OCI-LY1 (cell line): Measurements from ENCODE around the gene CACNA2D3.

ENCODE experiments used
- H2AFZ ChIP-seq: fragments of 200-600 bp; sonication (generic), shearing (Covaris generic); 2 replicates; pipeline ENCODE4 v1.6.0; 2014; ENCODE audit warnings: antibody characterized with exemption, mild to moderate bottlenecking, low read length
- H3F3A ChIP-seq: fragments of 200-600 bp; sonication (generic), shearing (Covaris generic); 2 replicates; pipeline ENCODE4 v1.6.0; 2014; ENCODE audit warnings: mild to moderate bottlenecking, antibody characterized with exemption, low read length, moderate library complexity; ENCODE audit not compliant: insufficient read depth
- H3K27ac ChIP-seq: fragments of 200-600 bp; sonication (generic); 2 replicates; pipeline ENCODE4 v1.5.1; 2014; ENCODE audit warnings: low read length, mixed run types, mild to moderate bottlenecking, low read depth; ENCODE audit not compliant: poor library complexity, severe bottlenecking
- H3K27me3 ChIP-seq: fragments of 200-600 bp; sonication (generic); 2 replicates; pipeline ENCODE4 v1.6.0; 2014; ENCODE audit warnings: antibody characterized with exemption, mild to moderate bottlenecking, low read length, moderate library complexity; ENCODE audit not compliant: insufficient read depth
- H3K36me3 ChIP-seq: fragments of 200-600 bp; sonication (generic); 2 replicates; pipeline ENCODE4 v1.6.1; 2014; ENCODE audit warnings: mild to moderate bottlenecking, antibody characterized with exemption, low read length, moderate library complexity, mixed read lengths; ENCODE audit not compliant: insufficient read depth
- H3K4me1 ChIP-seq: fragments of 200-600 bp; sonication (generic); 2 replicates; pipeline ENCODE4 v1.5.1; 2014; ENCODE audit warnings: mild to moderate bottlenecking, low read length, moderate library complexity; ENCODE audit not compliant: insufficient read depth, severe bottlenecking
- H3K4me2 ChIP-seq: fragments of 200-600 bp; sonication (generic), shearing (Covaris generic); 2 replicates; pipeline ENCODE4 v1.6.1; 2014; ENCODE audit warnings: low read length
- H3K4me3 ChIP-seq: fragments of 200-600 bp; sonication (generic); 2 replicates; pipeline ENCODE4 v1.5.1; 2014; ENCODE audit warnings: low read length, low read depth, mild to moderate bottlenecking, mixed read lengths; ENCODE audit not compliant: poor library complexity, severe bottlenecking
- H3K79me2 ChIP-seq: fragments of 200-600 bp; shearing (Covaris generic); 2 replicates; pipeline ENCODE4 v1.6.1; 2016; ENCODE audit warnings: mixed run types, low read length, mixed read lengths; ENCODE audit not compliant: insufficient read depth
- H3K9ac ChIP-seq: fragments of 200-600 bp; sonication (generic), shearing (Covaris generic); 2 replicates; pipeline ENCODE4 v1.6.1; 2014; ENCODE audit warnings: mild to moderate bottlenecking, low read length, mixed read lengths
- H3K9me2 ChIP-seq: fragments of 200-600 bp; sonication (generic), shearing (Covaris generic); 2 replicates; pipeline ENCODE4 v1.6.1; 2014; ENCODE audit warnings: low read depth, mild to moderate bottlenecking, low read length, mixed read lengths
- H3K9me3 ChIP-seq: fragments of 200-600 bp; shearing (Covaris generic); 2 replicates; pipeline ENCODE4 v1.6.1; 2014; ENCODE audit warnings: low read length, mixed read lengths
- H4K20me1 ChIP-seq: fragments of 200-600 bp; sonication (generic), shearing (Covaris generic); 2 replicates; pipeline ENCODE4 v1.6.0; 2016; ENCODE audit warnings: mild to moderate bottlenecking, low read length; ENCODE audit not compliant: insufficient read depth
- CTCF ChIP-seq: fragments of 200-600 bp; sonication (generic), shearing (Covaris generic); IDR thresholded peaks from 2 replicates; pipeline ENCODE4 v1.5.1; 2017; ENCODE audit warnings: mild to moderate bottlenecking, antibody characterized with exemption, low read length, moderate library complexity, mixed read lengths
- EZH2 ChIP-seq: fragments of 200-600 bp; sonication (generic), shearing (Covaris generic); IDR thresholded peaks from 2 replicates; pipeline ENCODE4 v1.8.0; 2017; ENCODE audit warnings: borderline replicate concordance, mixed run types, mild to moderate bottlenecking, antibody characterized with exemption, low read length, moderate library complexity, mixed read lengths

CACNA2D3 gene

GRCh38 chr3:54324103-54324502 is 201.8 kb downstream of the CACNA2D3 start:
- H3K9ac ChIP-seq: no peak overlapping the region
- no peaks in the 10 kb centered on the region for H3K36me3 ChIP-seq
- no peaks in the 10 kb centered on the region for H3K79me2 ChIP-seq
- no peak overlapping the region for H3K27ac ChIP-seq
- H3K9me3 ChIP-seq: no peaks in the 10 kb centered on the region
- H3F3A ChIP-seq: no peaks in the 10 kb centered on the region
- TF ChIP-seq EZH2: no peak
- no peak for TF ChIP-seq CTCF
- H2AFZ ChIP-seq: no peak overlapping the region
- H3K4me2 ChIP-seq: no peak overlapping the region
- no peak overlapping the region for H3K4me3 ChIP-seq
- no peaks in the 10 kb centered on the region for H4K20me1 ChIP-seq
- H3K27me3 ChIP-seq: no peaks in the 10 kb centered on the region
- no peaks in the 10 kb centered on the region for H3K4me1 ChIP-seq
- H3K9me2 ChIP-seq: no peaks in the 10 kb centered on the region

- Histone ChIP-seq H3F3A (no peaks in the 10 kb centered on the region), H3K9me2 (no peaks in the 10 kb centered on the region), H4K20me1 (no peaks in the 10 kb centered on the region), H3K79me2 (no peaks in the 10 kb centered on the region), H3K27ac (no peak overlapping the region), H3K9me3 (no peaks in the 10 kb centered on the region), H3K36me3 (no peaks in the 10 kb centered on the region), H2AFZ (no peak overlapping the region), H3K27me3 (no peaks in the 10 kb centered on the region), H3K4me2 (no peak overlapping the region), H3K4me1 (no peaks in the 10 kb centered on the region), H3K4me3 (no peak overlapping the region), H3K9ac (no peak overlapping the region)
- TF ChIP-seq EZH2: no peak
- no peak for TF ChIP-seq CTCF
Observed at GRCh38 chr3:54326951-54327350, 204.6 kb downstream of the CACNA2D3 start.

- no peaks in the 10 kb centered on the region for H3K79me2 ChIP-seq
- no peaks in the 10 kb centered on the region for H3K27me3 ChIP-seq
- H3K4me3 ChIP-seq: no peak overlapping the region
- H3K27ac ChIP-seq: no peak overlapping the region
- H3F3A ChIP-seq: no peaks in the 10 kb centered on the region
- no peaks in the 10 kb centered on the region for H3K4me1 ChIP-seq
- no peak overlapping the region for H3K9ac ChIP-seq
- no peaks in the 10 kb centered on the region for H3K36me3 ChIP-seq
- H3K9me3 ChIP-seq: no peaks in the 10 kb centered on the region
- no peaks in the 10 kb centered on the region for H3K9me2 ChIP-seq
- no peak overlapping the region for H3K4me2 ChIP-seq
- no peaks in the 10 kb centered on the region for H4K20me1 ChIP-seq
- TF ChIP-seq EZH2: no peak
- TF ChIP-seq CTCF: no peak
- H2AFZ ChIP-seq: no peak overlapping the region
Observed at GRCh38 chr3:54331341-54331740, 209.0 kb downstream of the CACNA2D3 start.
